Femur (tissue), 1 donor: ENCODE data around the gene DCAF15.

Experiments
- DNase-seq: peaks from one replicate; pipeline ENCODE4 v3.0.0-alpha.2; 2017

The DCAF15 gene

DNA sequence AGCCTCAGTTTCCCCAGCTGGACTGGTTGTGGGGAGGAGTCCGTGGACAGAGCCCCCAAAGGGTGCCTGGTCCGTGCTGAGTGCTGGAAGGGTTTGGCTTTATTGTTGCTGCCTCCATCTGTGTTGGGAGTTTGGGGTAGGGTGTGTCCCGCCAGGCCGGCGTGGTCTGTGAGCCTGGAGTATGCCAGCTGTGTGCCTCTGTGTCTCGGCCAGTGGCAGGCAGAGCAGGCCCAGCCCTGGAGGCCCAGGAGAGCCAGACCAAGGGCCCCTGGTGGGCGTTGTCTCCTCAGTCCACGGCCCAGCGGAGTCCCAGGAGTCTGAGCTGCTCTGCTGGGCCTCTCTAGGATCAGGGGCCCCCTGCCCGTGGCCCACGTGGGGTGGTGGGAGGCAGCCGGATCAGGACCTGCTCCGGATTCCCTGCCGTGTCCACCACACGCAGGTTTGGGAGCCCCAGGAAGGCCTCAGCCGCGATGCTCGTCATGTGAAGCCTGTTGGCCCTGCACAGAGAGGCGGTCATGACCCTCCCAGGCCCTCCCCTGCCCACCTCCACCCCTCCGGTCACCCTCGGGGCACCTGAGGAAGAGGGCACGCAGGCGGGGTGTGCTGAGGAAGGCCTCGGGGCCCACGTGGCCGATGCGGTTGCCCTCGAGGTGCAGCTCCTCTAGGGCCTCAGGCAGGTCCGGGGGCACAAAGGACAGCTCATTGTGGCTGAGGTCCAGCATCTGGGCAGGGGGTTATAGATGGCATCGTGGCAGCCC, 20.7 kb upstream of the DCAF15 start:
- no peak for DNase-seq

DNA sequence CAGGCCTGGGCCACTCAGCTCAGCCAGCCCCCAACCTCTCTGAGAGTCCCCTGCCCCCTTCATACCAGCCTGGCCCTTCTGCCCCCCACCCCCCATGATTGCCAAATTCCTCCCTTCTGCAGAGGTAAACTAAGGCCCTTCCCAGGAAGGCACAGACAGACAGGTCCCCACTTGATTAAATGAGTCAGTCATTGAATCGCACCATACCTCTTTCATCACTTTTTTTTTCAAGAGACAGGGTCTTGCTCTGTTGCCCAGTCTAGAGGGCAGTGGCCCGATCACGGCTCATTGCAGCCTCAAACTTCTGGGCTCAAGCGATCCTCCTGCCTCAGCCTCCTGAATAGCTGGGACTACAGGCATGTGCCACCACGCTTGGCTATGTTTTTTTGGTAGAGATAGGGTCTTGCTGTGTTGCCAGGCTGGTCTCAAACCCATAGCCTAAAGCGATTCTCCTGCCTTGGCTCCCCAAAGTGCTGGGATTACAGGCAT, 20.1 kb upstream of the DCAF15 start:
- no peak for DNase-seq

DNA sequence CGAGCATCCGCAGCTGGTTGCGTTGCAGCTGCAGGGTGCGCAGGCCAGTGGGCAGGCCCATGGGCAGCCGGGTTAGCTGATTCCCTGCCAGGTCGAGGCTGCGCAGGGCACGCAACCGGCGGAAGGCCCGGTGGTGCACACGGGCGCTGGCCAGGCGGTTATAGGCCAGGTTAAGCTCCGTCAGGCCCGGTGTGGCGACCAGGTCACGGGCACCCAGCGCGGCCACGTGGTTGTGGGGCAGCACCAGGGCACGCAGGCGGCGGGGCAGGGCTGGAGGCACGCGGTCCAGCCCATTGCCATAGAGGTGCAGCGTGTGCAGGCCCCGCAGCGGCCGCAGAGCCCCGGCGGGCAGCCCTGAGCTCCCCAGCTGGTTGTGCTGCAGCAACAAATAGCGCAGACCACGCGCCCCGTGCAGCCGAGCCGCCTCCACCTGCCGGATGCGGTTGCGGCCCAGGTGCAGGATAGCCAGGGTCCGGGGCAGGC, 19.4 kb upstream of the DCAF15 start:
- no peak for DNase-seq

DNA sequence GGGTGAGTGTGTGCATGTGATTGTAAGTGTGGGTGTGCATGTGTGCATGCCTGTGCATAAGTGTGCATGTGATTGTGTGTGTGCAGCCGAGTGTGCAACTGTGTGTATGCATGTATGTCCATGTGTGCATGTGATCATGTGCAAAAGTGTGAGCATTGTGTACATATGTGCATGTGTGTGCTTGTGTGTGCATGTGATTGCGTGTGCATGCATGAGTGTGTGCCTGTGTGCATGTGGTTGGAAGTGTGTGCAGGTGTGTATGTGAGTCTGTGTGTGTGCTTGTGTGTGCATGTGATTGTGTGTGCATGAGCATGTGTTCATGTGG, 17.6 kb upstream of the DCAF15 start:
- no peak for DNase-seq

DNA sequence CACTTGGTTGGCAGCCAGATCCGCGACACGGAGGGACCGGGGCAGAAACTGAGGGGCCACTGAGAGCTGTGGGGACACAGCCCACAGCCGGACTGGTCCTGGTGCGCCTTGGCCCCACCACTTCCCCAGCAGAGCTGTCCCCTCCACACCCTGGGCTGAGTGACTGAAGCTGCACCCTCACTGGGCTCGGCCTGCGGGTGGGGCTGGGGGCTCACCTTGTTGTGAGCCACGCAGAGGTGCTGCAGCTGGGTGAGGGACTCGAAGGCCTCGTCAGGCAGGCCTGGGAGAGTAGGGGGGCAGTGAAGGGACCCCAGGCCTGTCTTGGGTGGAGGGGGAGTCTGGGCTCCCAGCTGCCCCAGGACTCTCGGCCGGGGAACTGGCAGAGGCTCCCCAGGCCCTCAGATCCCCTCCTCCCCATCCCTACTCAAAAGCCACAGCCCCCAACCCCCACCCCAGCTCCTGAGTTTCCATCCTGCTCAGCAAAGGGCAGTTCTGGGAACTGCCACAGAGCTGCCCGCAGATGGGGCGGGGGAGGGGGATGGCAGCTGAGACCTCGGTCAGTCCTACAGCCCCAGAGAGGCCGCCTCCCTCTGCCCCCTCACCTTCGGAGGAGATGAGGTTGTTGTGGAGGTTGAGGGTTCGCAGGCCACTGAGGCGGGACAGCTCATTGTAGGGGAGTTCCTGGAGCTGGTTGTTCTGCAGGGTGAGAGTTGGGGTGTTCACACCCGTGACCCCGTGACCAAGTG, 16.4 kb upstream of the DCAF15 start:
- no peak for DNase-seq

DNA sequence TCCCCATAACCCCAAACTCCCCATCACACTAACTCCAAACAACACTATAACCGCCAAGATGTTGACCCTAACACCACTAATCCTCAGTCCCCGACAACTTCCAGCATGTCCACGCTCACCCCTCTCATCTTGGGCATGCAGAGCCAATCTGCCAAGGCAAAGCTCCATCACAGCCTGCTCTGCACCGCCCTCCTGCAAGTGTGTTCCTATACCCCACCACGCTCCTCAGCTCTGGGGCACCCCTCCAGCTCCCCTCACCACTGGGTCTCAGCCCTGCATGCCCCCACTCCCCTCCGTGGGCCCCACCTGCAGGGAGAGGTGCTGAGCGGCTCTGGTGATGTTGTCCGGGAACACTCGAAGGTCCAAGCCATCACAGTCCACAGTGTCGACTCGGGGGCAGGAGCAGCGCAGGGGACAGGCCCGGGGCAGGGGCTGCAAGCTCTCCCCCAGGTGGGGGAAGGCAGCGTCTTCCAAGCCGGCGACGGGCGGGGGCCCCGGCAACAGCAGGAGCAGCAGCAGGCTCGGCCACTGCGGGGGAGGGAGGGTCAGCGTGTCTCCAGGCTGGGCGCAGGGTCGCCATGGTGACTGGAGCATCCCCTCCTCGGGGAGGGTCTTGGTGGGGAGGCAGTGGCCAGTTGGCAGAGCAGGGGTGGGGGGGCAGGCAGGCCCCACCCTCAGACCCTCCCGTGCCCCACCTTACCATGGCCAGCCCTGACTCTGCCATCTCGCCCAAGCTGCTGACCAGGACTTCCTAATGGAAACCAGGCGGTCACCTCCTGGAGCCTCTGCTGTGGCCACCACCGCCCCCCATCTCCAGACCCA, 14.6 kb upstream of the DCAF15 start:
- DNase-seq, result peak; percentile 62

DNA sequence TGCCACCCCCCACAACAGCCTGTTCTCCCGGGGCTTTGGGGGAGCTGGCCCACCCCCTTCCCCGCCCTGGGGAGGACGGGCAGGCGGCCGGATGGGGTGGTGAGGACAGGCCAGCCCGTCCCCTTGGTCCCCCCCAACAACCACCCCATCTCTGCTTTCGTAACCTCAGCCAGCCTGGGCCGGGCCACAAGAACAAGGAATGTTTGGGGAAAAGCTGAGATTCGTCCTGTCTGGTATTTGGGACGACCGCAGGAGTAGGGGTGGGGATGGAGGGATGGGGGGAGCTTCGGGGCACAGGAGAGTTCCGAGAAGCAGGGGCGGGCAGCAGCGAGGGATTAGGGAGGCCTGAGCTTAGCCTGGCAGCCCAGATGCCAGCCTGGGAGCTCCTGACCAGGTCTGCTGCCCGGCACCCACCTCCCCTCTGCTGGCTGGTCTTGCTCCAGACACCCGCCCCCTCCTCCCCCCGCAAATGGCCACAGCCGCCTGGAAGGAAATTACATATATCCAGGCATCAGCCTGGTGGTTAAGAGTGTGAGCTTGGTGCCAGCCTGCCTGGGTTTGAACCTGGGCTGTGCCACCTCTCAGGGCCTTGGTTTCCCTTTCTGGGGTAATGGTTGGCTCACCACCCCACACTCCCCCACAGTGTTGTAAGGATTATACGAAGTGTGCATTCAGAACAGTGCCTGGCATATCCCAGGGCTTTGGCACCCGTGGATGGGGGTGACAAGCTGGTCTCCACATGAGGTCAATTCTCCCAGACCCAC, 13.8 kb upstream of the DCAF15 start, which contains the start of gene PODNL1:
PODNL1 (minus strand) TSS at position 117 of the 764 bp plus-strand sequence. CDS start 236 bp downstream, outside the sequence.
- DNase-seq, result peak; percentile 86

DNA sequence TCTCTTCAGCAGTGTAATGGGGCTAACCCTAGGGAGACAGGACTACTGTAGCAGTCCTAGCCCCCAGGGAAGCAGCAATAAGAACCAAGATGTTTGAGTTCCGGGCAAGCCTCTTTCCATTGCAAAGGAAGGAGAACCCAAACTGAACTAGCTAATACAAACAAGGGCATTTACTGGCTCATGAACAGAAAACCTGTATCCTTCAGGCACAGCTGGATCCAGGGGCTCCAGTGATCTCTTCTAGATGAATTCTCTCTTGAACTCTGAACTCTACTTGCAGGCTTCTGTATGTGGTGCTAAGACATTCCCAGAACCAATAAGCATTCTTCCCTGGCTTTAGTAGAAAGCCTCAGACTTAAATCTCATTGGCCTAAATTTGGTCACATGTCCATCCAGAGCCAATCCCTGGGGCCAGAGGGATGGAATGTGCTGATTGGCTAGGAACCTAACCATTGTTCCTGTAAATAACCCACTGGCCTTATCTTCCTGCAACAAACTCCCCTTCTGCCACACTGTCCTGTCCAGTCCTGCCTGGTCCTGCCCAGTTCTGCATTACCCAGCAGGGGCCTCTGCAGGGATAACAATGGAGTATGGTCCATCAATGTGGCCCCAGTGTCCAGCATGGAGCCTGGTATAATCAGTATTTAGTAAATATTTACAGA, 10.2 kb upstream of the DCAF15 start:
- DNase-seq, result no peak

DNA sequence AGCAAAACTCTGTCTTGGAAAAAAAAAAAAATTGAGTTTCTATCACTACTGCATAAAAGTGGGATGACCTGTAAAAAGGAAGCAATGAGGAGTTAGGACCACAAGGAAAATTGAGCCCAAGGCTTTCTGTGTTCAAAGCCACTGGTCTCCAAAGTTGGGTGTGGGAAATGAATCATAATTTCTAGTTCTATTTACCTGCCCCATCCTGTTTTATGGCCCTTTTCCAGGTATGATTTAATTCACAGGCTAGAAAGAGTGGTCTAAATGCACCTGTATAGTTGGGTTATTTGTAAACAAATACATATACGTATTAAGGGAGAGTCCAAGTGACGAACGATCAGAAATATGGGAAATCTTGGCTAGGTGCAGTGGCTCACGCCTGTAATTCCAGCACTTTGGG, 5.9 kb upstream of the DCAF15 start:
- DNase-seq, result no peak

DNA sequence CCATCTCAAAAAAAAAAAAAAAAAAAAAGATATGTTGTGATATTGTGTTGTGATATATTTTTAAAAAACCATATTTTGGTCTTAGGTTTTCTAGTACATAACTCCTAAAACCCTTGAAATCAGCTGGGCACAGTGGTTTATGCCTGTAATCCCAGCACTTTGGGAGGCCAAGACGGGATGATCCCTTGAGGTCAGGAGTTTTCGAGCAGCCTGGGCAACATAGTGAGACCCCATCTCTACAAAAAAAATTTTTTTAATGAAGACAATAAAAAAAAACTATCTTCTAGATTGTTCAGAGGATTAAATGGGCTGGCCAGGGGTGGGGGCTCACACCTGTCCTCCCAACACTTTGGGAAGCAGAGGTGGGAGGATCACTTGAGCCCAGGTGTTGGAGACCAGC, 1.3 kb upstream of the DCAF15 start:
- DNase-seq, result no peak

DNA sequence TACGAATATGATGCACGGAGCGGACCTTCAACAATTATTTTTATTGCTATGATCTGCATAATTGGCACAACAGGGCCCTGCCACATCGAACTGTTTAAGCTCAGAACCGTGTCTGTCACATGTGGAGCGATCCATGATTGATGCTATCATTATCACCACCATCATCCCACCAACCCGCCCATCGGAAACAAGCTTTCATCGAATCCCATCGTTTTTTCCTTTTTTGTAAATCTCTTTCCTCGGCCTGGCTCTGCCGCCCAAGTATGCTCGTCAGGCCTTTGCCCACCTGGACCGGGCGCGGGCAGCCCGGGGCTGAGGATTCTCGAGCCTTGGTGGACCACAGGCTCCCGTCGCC, 533 bp upstream of the DCAF15 start:
- no peak for DNase-seq

DNA sequence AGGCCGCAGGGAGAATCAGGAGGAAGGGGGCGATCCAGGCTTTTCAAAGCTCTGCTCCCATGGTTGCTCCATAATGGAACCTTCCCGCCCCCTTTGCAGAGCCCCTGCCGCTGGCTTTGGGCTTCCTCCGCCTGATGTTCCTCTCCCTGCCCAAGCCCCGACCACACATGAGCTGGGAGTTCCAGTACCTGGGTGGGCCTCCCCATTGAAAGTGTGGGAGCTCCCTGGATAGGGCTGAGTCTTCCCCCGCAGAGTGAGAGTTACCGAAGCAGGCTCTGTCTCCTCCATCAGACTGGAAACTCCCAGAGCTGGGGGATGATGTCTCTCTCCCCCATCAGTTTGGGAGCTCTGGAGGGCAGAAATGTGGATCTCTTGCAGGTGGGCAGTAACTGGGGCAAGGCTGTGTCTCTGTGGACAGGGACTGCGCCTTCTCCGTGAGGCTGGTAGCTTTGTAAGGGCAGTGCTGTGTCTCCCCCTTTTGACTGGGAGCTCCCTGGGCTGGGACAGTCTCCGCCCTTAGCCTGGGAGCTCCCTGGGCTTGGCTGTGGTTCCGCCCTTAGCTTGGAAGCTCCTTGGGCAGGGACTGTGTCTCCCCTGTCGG, 722 bp downstream of the DCAF15 start:
- DNase-seq, result peak; percentile 64

DNA sequence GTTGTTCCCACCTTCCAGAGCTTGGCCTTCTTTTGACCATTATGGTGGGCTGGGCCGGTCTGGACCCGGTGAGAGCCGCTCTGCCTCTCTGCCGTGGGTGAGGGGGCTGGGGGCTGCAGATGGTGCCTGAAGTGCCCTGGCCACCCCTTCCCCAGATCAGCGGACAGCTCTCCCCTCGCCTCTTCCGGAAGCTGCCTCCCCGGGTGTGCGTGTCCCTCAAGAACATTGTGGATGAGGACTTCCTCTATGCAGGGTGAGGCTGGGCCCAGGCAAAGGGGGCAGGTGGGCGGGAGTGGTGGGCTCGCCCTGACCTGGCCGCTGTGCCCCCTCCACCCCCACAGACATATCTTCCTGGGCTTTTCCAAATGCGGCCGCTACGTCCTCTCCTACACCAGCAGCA, 1.9 kb downstream of the DCAF15 start:
- DNase-seq, result no peak

DNA sequence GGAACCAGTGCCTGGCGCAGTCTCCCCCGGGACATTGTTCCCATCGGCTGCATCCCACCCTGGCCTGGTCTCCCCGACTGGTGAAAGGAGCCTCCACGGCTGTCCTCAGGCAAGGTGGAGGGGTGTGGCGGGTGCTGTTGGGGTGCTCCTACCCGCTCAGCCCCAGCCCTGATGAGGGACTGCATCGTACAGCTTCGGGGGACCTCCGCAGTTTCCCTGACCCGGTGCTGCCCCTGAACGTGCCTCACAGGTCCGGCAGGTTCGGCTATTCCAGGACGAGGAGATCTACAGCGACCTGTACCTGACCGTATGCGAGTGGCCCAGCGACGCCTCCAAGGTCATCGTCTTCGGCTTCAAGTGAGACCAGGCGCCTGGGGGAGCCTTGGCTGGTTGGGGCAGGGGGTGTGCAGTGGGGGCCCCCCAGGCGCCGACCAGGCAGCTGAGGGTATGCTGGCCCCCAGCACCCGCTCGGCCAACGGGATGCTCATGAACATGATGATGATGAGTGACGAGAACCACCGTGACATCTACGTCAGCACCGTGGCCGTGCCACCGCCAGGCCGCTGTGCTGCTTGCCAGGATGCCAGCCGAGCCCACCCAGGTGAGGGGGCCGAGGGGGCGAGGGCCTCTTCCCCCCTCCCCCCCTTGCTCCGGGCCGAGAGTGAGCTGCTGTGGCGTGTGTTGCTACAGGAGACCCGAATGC, 3.5 kb downstream of the DCAF15 start:
- no peak for DNase-seq

DNA sequence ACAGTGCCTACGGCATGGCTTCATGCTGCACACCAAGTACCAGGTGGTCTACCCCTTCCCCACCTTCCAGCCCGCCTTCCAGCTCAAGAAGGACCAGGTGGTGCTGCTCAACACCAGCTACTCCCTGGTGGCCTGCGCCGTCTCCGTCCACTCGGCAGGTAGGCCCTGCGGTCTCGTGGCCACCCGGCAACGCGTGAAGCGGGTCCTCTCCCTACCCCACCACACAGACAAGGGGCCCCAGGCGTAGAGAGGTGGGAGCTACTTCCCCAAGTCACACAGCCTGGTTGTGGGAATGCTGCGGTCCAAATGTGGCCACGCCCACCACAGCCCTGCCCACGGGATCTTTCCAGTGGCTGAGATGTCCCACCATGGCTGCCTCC, 4.0 kb downstream of the DCAF15 start:
- DNase-seq, result no peak

DNA sequence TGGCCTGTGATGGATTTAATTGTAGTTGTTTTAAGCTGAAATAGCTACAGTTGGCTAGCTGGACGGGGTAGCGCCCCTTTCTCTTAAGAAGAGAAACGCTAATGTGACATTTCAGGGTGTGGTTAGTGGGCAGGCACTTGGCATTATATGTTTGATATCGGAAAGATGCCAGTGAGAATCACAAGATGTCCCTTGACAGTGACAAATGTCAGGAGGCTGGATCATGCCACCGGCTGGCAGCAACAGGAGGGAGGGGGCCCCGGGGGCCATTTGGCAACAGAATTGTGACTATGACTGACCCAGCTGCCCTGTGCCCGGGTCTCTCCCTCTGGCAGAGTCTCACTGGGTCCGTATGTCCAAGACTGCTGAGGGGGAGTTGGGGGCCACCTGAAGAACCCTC, 4.7 kb downstream of the DCAF15 start:
- DNase-seq, result no peak

DNA sequence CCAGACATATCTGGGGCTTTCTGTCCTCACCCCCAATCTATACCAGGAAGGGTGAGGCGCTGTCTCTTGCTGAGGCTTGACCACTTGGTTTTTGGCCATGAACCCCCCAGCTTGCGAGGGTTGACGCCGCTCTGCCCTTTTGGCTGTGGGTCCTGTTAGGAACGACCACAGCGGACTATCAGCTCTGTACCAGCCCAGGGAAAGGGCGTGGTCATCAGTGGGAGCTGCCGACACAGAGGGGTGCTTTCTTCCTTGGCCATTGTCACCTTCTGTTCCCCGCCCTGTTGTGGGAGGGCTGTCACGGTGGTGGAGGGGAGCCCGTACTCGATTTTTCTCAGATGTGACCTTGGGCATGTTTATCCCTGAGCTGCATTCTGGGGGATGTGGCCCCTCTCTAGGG, 5.7 kb downstream of the DCAF15 start:
- no peak for DNase-seq

DNA sequence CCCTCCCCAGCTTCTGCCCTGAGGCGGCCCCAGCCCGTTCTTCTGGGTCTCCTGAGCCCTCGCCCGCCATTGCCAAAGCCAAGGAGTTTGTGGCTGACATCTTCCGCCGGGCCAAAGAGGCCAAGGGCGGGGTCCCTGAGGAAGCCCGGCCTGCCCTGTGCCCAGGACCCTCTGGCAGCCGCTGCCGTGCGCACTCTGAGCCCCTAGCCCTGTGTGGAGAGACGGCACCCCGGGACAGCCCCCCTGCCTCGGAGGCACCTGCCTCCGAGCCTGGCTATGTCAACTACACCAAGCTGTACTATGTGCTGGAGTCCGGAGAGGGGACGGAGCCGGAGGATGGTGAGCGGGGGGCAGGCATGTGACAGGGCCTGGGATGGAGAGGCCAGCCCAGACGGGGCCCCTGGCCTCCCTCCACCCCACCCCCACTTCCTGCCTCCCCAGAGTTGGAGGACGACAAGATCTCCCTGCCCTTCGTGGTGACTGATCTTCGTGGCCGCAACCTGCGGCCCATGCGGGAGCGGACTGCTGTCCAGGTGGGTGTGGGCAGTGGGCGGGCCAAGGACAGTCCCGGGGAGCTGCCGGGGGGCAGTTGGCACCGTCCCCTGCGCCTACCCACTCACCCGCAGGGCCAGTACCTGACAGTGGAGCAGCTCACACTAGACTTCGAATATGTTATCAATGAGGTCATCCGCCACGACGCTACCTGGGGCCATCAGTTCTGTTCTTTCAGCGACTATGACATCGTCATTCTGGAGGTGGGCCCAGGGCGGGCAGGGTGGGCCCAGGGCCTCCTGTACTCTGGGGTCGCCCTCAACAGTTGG, 7.0 kb downstream of the DCAF15 start:
- DNase-seq, result peak; percentile 22

DNA sequence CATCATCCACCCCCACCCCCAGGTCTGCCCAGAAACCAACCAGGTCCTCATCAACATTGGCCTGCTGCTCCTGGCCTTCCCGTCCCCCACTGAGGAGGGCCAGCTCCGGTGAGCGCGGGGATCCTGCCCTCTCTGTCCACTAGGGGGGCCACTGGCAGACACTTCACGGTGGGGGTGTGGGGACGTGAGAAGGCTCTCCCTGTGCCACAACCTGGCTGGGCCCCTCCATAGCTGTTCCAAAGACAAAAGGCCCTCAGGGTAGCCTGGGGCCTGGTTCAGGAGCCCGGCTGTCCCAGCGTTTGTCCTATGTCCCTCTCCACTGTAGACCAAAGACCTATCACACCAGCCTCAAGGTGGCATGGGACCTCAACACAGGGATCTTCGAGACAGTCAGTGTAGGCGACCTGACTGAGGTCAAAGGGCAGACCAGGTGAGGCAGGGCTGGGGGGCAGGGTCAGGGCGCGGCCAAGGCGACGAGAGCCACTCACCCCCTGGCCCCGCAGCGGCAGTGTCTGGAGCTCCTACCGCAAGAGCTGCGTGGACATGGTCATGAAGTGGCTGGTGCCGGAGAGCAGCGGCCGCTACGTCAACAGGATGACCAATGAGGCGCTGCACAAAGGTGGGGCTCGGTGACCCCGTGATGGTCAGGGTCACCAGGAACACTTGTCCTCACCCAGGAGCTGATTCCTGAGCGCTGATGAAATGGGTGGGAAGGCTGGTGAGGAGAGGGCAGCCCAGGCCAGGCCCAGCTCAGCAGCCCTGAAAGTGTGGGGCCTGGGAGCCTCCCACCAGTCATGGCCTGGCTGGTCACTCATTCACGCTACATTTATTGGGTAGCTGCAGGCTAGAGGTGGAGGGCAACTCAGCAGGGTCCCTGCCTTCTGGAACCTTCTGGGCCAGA, 7.9 kb downstream of the DCAF15 start:
- DNase-seq, result peak; percentile 42
